K562 (cell line): ENCODE results near the gene LCTL. TPM values are rescaled to one million over a fixed set of nuclear protein-coding genes. Genes with fewer than 3 reads are reported as not detected.

Experiments used
- ASH1L ChIP-seq: fragments of 450-650 bp; IDR thresholded peaks from 2 replicates; pipeline ENCODE4 v1.6.1; 2018; ENCODE audit warnings: borderline replicate concordance, mild to moderate bottlenecking, low read depth; ENCODE audit not compliant: partially characterized antibody
- BRF2 ChIP-seq: IDR thresholded peaks from 3 replicates; pipeline ENCODE4 v1.6.1; 2011; ENCODE audit warnings: borderline replicate concordance, mild to moderate bottlenecking; ENCODE audit not compliant: insufficient read length, insufficient read depth
- DDX20 ChIP-seq: fragments of 450-650 bp; IDR thresholded peaks from 2 replicates; pipeline ENCODE4 v1.6.1; 2016; ENCODE audit warnings: missing genetic modification characterization, low read depth, mild to moderate bottlenecking, missing compliant biosample characterization, moderate library complexity
- HDAC6 ChIP-seq: IDR thresholded peaks from 2 replicates; pipeline ENCODE4 v1.6.1; 2012; ENCODE audit warnings: low read depth, mild to moderate bottlenecking, control low read depth, inconsistent platforms, low read length, moderate library complexity
- IFI16 ChIP-seq: fragments of 250-450 bp; sonication (Bioruptor Pico); IDR thresholded peaks from 2 replicates; pipeline ENCODE4 v2.1.2; 2022; ENCODE audit warnings: mild to moderate bottlenecking, inconsistent platforms
- KLF6 ChIP-seq: fragments of 250-450 bp; sonication (Bioruptor Pico); IDR thresholded peaks from 2 replicates; pipeline ENCODE4 v1.4.0; 2020; ENCODE audit warnings: mild to moderate bottlenecking, moderate library complexity, borderline replicate concordance
- MTF1 ChIP-seq: fragments of 250-450 bp; sonication (Bioruptor Pico); IDR thresholded peaks from 2 replicates; pipeline ENCODE4 v1.9.0; 2021; ENCODE audit warnings: moderate library complexity, mild to moderate bottlenecking, inconsistent platforms, borderline replicate concordance
- NR1H2 ChIP-seq: sonication (generic); formaldehyde crosslinking; IDR thresholded peaks from 2 replicates; pipeline ENCODE4 v1.4.0; 2020; ENCODE audit warnings: mild to moderate bottlenecking, missing genetic modification reagents
- SP2 ChIP-seq: IDR thresholded peaks from 2 replicates; pipeline ENCODE4 v1.6.1; 2011; ENCODE audit warnings: mild to moderate bottlenecking, low read depth, low read length, moderate library complexity; ENCODE audit not compliant: poor library complexity, severe bottlenecking; ENCODE audit errors: extremely low read depth
- SREBF2 ChIP-seq: sonication (generic); formaldehyde crosslinking; IDR thresholded peaks from 2 replicates; pipeline ENCODE4 v1.4.0; 2020; ENCODE audit warnings: mild to moderate bottlenecking, missing genetic modification reagents
- ZBTB34 ChIP-seq: fragments of 250-450 bp; sonication (Bioruptor Pico); IDR thresholded peaks from 2 replicates; pipeline ENCODE4 v1.8.0; 2021; ENCODE audit warnings: mild to moderate bottlenecking, moderate library complexity
- ZEB2 ChIP-seq: fragments of 450-650 bp; IDR thresholded peaks from 2 replicates; pipeline ENCODE4 v1.6.1; 2016
- ZKSCAN8 ChIP-seq: fragments of 200-800 bp; sonication (Bioruptor generic); IDR thresholded peaks from 2 replicates; pipeline ENCODE4 v1.6.1; 2016; ENCODE audit warnings: missing genetic modification characterization, missing compliant biosample characterization
- ZNF124 ChIP-seq: sonication (generic); formaldehyde crosslinking; IDR thresholded peaks from 2 replicates; pipeline ENCODE4 v1.8.1; 2022; ENCODE audit warnings: missing genetic modification reagents
- ZNF57 ChIP-seq: fragments of 450-650 bp; formaldehyde crosslinking; IDR thresholded peaks from 2 replicates; pipeline ENCODE4 v1.4.0; 2020; ENCODE audit warnings: mild to moderate bottlenecking, moderate library complexity
- ZNF77 ChIP-seq: fragments of 250-450 bp; sonication (Bioruptor Pico); IDR thresholded peaks from 2 replicates; pipeline ENCODE4 v1.5.0; 2020
- polyA plus RNA-seq, 8 experiments: library from polyadenylated mRNA; depleted of rRNA in 4 of 8; stranded (reverse) in 5 of 8; unstranded in 3 of 8; fragments of >200 nt; fragmentation: Nextera tagmentation in 2 of 8; fragmentation: Illumina TruSeq in 1 of 8; extraction: Ambion mirVana in 2 of 8; extraction: Trizol in 1 of 8; gene quantifications; 2 replicates each; pipeline versions ENCODE4 v1.2.1 to v1.2.3, GENCODE V29; 2011 to 2014; ENCODE audit warnings: inconsistent platforms in 1 of 8, missing spikeins in 1 of 8
- total RNA-seq, 7 experiments: library from RNA; depleted of rRNA in 6 of 7; stranded (reverse); fragments of >200 nt in 6 of 7; fragmentation: Illumina TruSeq in 2 of 7; extraction: Trizol in 2 of 7; gene quantifications; 2 replicates each; pipeline versions ENCODE4 v1.2.1 to v1.2.3, GENCODE V29; 2011 to 2021; ENCODE audit warnings: low replicate concordance in 1 of 7
- TF ChIP-seq, protein P1 (sequence below): sonication (generic); formaldehyde crosslinking; IDR thresholded peaks from 2 replicates; pipeline ENCODE4 v1.8.0; 2022; ENCODE audit warnings: missing genetic modification reagents, mild to moderate bottlenecking, moderate library complexity, borderline replicate concordance
- TF ChIP-seq, protein P2 (sequence below), 2 experiments: fragments of 200-800 bp in 1 of 2; sonication (Bioruptor generic) in 1 of 2; sonication (generic) in 1 of 2; formaldehyde crosslinking in 1 of 2; IDR thresholded peaks in 1 of 2; conservative IDR thresholded peaks in 1 of 2; 2 replicates each; pipeline versions ENCODE4 v1.5.0 to v1.6.1; 2016 to 2020; ENCODE audit warnings: missing compliant biosample characterization in 1 of 2, missing genetic modification characterization in 1 of 2, missing genetic modification reagents in 1 of 2
- TF ChIP-seq, protein P3 (sequence below): fragments of 450-650 bp; formaldehyde crosslinking; conservative IDR thresholded peaks from 2 replicates; pipeline ENCODE4 v1.4.0; 2022; ENCODE audit warnings: mild to moderate bottlenecking, missing genetic modification characterization
- TF ChIP-seq, protein P4 (sequence below): fragments of 250-450 bp; sonication (Bioruptor Pico); IDR thresholded peaks from 2 replicates; pipeline ENCODE4 v1.5.1; 2021; ENCODE audit warnings: mild to moderate bottlenecking

The LCTL gene
- total and polyA plus RNA-seq, 9 of the 15 experiments (the other 6 are each of a cell fraction or from before 2014, with no cell fraction given) = 0.08 to 0.31 (median 0.17) TPM; not detected in 6

- TF ChIP-seq KLF6 (CRISPR knock-in tag) (no peak; the same call in 1 of the 2 replicates), SP2 (no peak), ZEB2 (no peak), ZNF57 (no peak), NR1H2 (CRISPR knock-in tag) (no peak), IFI16 (CRISPR knock-in tag) (no peak), ZNF77 (CRISPR knock-in tag) (no peak), ZKSCAN8 (CRISPR knock-in tag) (no peak), BRF2 (no peak), MTF1 (no peak), ZNF124 (CRISPR knock-in tag) (no peak), HDAC6 (no peak), SREBF2 (CRISPR knock-in tag) (no peak), DDX20 (tag) (no peak), ASH1L (peak; percentile 71), ZBTB34 (CRISPR knock-in tag) (no peak)
- TF ChIP-seq, protein P1, sequence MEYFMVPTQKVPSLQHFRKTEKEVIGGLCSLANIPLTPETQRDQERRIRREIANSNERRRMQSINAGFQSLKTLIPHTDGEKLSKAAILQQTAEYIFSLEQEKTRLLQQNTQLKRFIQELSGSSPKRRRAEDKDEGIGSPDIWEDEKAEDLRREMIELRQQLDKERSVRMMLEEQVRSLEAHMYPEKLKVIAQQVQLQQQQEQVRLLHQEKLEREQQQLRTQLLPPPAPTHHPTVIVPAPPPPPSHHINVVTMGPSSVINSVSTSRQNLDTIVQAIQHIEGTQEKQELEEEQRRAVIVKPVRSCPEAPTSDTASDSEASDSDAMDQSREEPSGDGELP (CRISPR knock-in tag) = peak; percentile 63
- TF ChIP-seq, protein P2, sequence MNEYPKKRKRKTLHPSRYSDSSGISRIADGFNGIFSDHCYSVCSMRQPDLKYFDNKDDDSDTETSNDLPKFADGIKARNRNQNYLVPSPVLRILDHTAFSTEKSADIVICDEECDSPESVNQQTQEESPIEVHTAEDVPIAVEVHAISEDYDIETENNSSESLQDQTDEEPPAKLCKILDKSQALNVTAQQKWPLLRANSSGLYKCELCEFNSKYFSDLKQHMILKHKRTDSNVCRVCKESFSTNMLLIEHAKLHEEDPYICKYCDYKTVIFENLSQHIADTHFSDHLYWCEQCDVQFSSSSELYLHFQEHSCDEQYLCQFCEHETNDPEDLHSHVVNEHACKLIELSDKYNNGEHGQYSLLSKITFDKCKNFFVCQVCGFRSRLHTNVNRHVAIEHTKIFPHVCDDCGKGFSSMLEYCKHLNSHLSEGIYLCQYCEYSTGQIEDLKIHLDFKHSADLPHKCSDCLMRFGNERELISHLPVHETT (CRISPR knock-in tag; conservative IDR thresholded peaks at IDR 0.05 in 1 of 2, IDR thresholded peaks at IDR 0.05 in 1 of 2) = no peak
- TF ChIP-seq, protein P3, sequence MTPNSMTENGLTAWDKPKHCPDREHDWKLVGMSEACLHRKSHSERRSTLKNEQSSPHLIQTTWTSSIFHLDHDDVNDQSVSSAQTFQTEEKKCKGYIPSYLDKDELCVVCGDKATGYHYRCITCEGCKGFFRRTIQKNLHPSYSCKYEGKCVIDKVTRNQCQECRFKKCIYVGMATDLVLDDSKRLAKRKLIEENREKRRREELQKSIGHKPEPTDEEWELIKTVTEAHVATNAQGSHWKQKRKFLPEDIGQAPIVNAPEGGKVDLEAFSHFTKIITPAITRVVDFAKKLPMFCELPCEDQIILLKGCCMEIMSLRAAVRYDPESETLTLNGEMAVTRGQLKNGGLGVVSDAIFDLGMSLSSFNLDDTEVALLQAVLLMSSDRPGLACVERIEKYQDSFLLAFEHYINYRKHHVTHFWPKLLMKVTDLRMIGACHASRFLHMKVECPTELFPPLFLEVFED (CRISPR knock-in tag) = peak; percentile 42; the same call in 1 of the 2 replicates
- TF ChIP-seq, protein P4, sequence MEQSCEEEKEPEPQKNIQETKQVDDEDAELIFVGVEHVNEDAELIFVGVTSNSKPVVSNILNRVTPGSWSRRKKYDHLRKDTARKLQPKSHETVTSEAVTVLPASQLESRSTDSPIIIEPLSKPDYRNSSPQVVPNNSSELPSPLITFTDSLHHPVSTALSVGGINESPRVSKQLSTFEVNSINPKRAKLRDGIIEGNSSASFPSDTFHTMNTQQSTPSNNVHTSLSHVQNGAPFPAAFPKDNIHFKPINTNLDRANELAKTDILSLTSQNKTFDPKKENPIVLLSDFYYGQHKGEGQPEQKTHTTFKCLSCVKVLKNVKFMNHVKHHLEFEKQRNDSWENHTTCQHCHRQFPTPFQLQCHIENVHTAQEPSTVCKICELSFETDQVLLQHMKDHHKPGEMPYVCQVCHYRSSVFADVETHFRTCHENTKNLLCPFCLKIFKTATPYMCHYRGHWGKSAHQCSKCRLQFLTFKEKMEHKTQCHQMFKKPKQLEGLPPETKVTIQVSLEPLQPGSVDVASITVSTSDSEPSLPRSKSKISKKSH (CRISPR knock-in tag) = no peak
Observed at GRCh38 chr15:66581972-66582537, 16.3 kb upstream of the LCTL start (continued).
